ENCODE data around the gene NCCRP1. TPM values are rescaled to one million over a fixed set of nuclear protein-coding genes. Genes with fewer than 3 reads are reported as not detected.
A peak's percentile ranks its signal among the peaks of the same experiment; 100 is the strongest.

The NCCRP1 gene
- total RNA-seq, 1 experiment from 2014 or later: 0.05 TPM

- no peak for DNase-seq (ENCODE audit: extremely low read depth, low read depth)
Measured at GRCh38 chr19:39178296-39179006, 18.3 kb upstream of the NCCRP1 start.

- no peak for DNase-seq (ENCODE audit: extremely low read depth, low read depth)
Measured at GRCh38 chr19:39179754-39180153, 17.0 kb upstream of the NCCRP1 start.

GRCh38 chr19:39180749-39181148 lies 16.0 kb upstream of the NCCRP1 start:
- no peak for DNase-seq (ENCODE audit: extremely low read depth, low read depth)

- DNase-seq (ENCODE audit: extremely low read depth, low read depth): no peak
Measured at GRCh38 chr19:39181500-39182173, 15.1 kb upstream of the NCCRP1 start.

GRCh38 chr19:39182174-39182505 lies 14.6 kb upstream of the NCCRP1 start:
- no peak for DNase-seq (ENCODE audit: extremely low read depth, low read depth)

GRCh38 chr19:39183104-39183503 lies 13.7 kb upstream of the NCCRP1 start:
- DNase-seq (ENCODE audit: extremely low read depth, low read depth): no peak

GRCh38 chr19:39186391-39186790 lies 10.4 kb upstream of the NCCRP1 start:
- no peak for DNase-seq (ENCODE audit: extremely low read depth, low read depth)

- no peak for DNase-seq (ENCODE audit: extremely low read depth, low read depth)
Measured at GRCh38 chr19:39187552-39187943, 9.2 kb upstream of the NCCRP1 start.

GRCh38 chr19:39188960-39189359 lies 7.8 kb upstream of the NCCRP1 start:
- DNase-seq (ENCODE audit: extremely low read depth, low read depth): no peak

GRCh38 chr19:39190768-39191167 lies 6.0 kb upstream of the NCCRP1 start:
- DNase-seq (ENCODE audit: extremely low read depth, low read depth): no peak

- DNase-seq (ENCODE audit: extremely low read depth, low read depth): no peak
Measured at GRCh38 chr19:39192846-39193245, 3.9 kb upstream of the NCCRP1 start.

GRCh38 chr19:39193803-39194202 lies 3.0 kb upstream of the NCCRP1 start:
- DNase-seq (ENCODE audit: extremely low read depth, low read depth): no peak

GRCh38 chr19:39194832-39195542 lies 1.8 kb upstream of the NCCRP1 start:
- no peak for DNase-seq (ENCODE audit: extremely low read depth, low read depth)

GRCh38 chr19:39195755-39196154 lies 1.0 kb upstream of the NCCRP1 start:
- DNase-seq (ENCODE audit: extremely low read depth, low read depth): no peak

- no peak for DNase-seq (ENCODE audit: extremely low read depth, low read depth)
Measured at GRCh38 chr19:39196320-39196719, 444 bp upstream of the NCCRP1 start.

- DNase-seq (ENCODE audit: extremely low read depth, low read depth): no peak
Measured at GRCh38 chr19:39197808-39198207, 1.0 kb downstream of the NCCRP1 start.

- DNase-seq (ENCODE audit: extremely low read depth, low read depth): peak; percentile 28
Measured at GRCh38 chr19:39199025-39199424, 2.3 kb downstream of the NCCRP1 start.

- DNase-seq (ENCODE audit: extremely low read depth, low read depth): no peak
Measured at GRCh38 chr19:39200066-39200802, 3.5 kb downstream of the NCCRP1 start.

- no peak for DNase-seq (ENCODE audit: extremely low read depth, low read depth)
Measured at GRCh38 chr19:39200803-39201115, 4.0 kb downstream of the NCCRP1 start.

GRCh38 chr19:39202998-39203355 lies 6.2 kb downstream of the NCCRP1 start:
- no peak for DNase-seq (ENCODE audit: extremely low read depth, low read depth)

Data from NCI-H460 (cell line).